ENCODE results near the gene CYSTM1.

CYSTM1 gene

GRCh38 chr5:140261403-140262171 lies 86.6 kb downstream of the CYSTM1 start:
- no peak for DNase-seq

DNA sequence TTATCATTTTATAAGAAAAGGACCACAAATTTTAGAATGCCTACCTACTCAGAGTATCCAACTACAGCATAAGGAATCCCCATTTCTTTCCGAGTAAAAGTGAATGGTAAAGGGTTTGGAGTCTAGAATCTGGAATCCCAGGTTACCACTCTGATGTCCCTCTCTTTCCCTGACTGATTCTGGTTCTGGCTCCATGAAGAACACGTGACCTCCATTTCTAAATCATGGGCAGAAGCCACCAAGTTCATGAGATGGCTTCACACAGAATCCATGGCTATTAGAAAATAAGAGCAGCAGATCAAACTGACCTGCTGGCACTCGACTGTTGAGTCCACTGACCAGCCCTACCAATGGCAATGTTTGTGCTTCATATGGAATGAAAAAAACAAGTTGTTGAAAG lies 87.2 kb downstream of the CYSTM1 start:
- DNase-seq: no peak

DNA sequence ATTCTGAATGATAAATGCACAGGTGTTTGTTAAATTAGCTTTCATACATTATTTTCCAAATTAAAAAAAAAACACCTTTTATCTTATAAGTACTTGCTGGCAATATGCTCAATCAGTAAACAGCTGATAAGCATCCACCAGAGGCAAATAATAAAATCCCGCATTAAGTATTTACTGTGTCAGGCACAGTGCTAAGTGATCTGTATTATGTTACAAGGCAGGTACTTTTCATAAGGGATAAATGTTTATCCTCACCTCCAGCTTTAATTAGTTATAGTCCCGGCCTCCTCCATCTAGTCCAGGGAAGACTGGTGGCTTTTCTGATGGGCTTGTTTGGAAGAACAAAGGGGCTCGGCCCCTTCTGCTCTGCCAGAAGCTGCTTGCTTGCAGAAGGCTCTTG lies 87.9 kb downstream of the CYSTM1 start:
- no peak for DNase-seq

- no peak for DNase-seq
These were observed 90.9 kb downstream of the CYSTM1 start for GRCh38 chr5:140265845-140266244.

GRCh38 chr5:140266471-140267200 lies 91.6 kb downstream of the CYSTM1 start:
- no peak for DNase-seq

- DNase-seq: no peak
These were observed 92.2 kb downstream of the CYSTM1 start for GRCh38 chr5:140267201-140267540.

- no peak for DNase-seq
These were observed 92.6 kb downstream of the CYSTM1 start for GRCh38 chr5:140267559-140268018.

GRCh38 chr5:140270008-140270407 lies 95.0 kb downstream of the CYSTM1 start:
- DNase-seq: no peak

- DNase-seq: no peak
These were observed 98.5 kb downstream of the CYSTM1 start for GRCh38 chr5:140273401-140273877.

DNA sequence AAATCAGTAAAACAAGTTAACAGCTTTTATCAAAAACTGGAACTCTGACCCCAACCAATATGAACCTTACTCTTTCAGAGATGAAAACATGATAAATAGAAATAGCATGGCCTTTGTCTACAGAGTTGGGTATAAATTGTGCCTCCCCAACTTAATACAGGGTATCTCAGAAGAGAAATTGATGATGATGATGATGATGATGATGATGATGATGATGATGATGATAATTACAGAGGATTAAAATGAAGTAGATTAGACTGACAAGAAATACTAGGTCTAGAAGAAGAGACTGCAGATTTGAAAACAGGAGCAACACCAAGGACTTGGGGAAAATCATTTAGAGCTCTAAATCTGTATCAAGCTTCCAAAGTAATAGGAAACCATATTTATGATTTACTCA lies 100.8 kb downstream of the CYSTM1 start:
- DNase-seq: no peak

DNA sequence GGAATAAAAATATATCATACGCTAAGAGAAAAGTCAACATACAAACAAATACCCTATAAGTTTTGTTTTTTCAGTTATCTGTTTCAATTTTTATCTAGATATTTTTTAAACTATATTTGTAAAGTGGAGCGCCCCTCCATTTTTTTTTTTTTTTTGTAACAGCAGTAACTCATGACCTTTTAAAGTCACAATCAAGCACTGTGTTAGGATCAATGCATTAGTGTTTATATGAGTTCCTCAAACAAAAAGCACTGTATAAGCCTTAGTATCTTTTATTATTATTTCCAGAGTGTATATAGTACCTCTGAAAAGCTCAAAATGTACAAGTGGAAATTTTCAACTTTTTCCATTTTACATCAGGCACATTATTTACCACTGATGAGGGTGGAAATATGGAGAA lies 107.3 kb downstream of the CYSTM1 start:
- no peak for DNase-seq

GRCh38 chr5:140284013-140284412 lies 109.0 kb downstream of the CYSTM1 start:
- no peak for DNase-seq

- DNase-seq: no peak
These were observed 111.4 kb downstream of the CYSTM1 start for GRCh38 chr5:140286424-140286823.

- no peak for DNase-seq
These were observed 113.0 kb downstream of the CYSTM1 start for GRCh38 chr5:140287801-140288521.

- no peak for DNase-seq
These were observed 117.4 kb downstream of the CYSTM1 start for GRCh38 chr5:140292212-140293036.
